ENCODE data around the gene PRPF8. TPM values are rescaled to one million over a fixed set of nuclear protein-coding genes. Genes with fewer than 3 reads are reported as not detected.

PRPF8 gene
- total RNA-seq (2022), result 398 and 430 TPM in 2 replicates
- percentile 90 among the genes with signal in this experiment for Bru-seq, nascent RNA
- percentile 96 among the genes with signal in this experiment for BruChase-seq, experiment 1, labeled RNA remaining after a 2-hour chase
- BruChase-seq, experiment 2, labeled RNA remaining after a 6-hour chase, result percentile 99 among the genes with signal in this experiment
- long read RNA-seq, full-length matches to known transcripts, result 34 of 121 reads
- long read RNA-seq, partial matches to known transcripts, result 73 of 121 reads
- long read RNA-seq, other reads (novel, unspliced or antisense), result 14 of 121 reads

DNA sequence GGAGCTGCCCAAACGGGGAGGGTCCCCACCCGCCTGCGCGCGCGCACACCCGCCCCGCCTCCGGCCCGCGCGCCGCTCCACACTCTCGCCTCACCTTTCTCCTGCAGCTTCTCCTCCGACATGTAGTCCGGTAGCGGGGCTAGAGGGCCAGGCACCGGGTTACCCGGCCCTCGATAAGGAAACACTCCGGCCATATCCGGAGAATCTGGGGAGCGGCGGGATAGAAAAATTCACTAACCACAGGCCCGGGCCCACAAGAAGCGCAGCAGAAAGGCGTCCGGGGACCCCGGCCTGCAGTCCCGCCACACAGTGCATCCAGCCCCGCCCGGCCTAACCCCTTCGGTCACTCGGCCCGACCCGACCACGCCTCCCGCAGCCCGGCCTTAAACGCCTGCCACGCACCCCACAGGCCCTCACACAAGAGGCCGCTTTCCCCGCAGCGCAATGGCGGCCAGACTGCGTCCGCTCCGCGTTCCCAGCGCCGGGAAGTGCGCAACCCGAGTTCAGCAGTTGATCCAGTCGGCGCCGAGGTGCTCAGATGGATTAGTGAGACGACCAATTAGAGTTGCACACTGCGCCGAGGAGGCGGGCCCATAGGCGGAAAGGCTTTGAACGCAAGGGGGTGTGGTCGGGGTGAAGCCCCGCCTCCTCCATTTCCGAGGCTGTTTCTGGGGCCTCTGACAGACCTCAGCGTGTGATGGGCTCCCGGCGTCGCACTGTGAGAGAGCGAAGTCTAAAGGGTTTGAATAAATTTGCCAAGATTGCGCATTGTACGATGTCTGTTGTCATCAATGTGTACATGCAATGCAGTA, at the start of gene PRPF8:
PRPF8 (minus strand) TSS at position 490 of the 812 bp plus-strand sequence; CDS start at position 194, 296 bp downstream.
- Histone ChIP-seq H3K4me3 (ENCODE audit: low read depth, low read length) (peak within 1 kb of the TSS; percentile 54), H3K4me1 (peaks cover 5% of the 10 kb centered on the region; the same call in 1 of the 2 replicates), H3K9me3 (no peaks in the 10 kb centered on the region), H3K36me3 (ENCODE audit: control insufficient read depth, insufficient read depth, low read length) (peaks cover 13% of the 10 kb centered on the region), H3K27me3 (replicated peaks; ENCODE audit: control insufficient read depth, insufficient read depth, low read length) (no peaks in the 10 kb centered on the region)
- CTCF ChIA-PET, result interaction anchor here (0.7 to 1.7 kb wide), 4 partner anchors 15 to 169 kb away, joined by 3 to 6 read pairs (median 4); no protein-coding TSS in a partner anchor
- peak; percentile 98 to 99 for DNase-seq
- TF ChIP-seq, protein P1, sequence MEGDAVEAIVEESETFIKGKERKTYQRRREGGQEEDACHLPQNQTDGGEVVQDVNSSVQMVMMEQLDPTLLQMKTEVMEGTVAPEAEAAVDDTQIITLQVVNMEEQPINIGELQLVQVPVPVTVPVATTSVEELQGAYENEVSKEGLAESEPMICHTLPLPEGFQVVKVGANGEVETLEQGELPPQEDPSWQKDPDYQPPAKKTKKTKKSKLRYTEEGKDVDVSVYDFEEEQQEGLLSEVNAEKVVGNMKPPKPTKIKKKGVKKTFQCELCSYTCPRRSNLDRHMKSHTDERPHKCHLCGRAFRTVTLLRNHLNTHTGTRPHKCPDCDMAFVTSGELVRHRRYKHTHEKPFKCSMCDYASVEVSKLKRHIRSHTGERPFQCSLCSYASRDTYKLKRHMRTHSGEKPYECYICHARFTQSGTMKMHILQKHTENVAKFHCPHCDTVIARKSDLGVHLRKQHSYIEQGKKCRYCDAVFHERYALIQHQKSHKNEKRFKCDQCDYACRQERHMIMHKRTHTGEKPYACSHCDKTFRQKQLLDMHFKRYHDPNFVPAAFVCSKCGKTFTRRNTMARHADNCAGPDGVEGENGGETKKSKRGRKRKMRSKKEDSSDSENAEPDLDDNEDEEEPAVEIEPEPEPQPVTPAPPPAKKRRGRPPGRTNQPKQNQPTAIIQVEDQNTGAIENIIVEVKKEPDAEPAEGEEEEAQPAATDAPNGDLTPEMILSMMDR (IDR thresholded peaks at IDR 0.05; ENCODE audit: insufficient read depth in 1 of 2, low read depth in 1 of 2, low read length in 1 of 2, severe bottlenecking in 1 of 2, unreplicated experiment in 1 of 2), result no peak
- TSS peak; percentile 82 for BruUV-seq (replicated peaks)
- Mint-ChIP-seq H3K27ac (ENCODE audit: unreplicated experiment) (peak within 1 kb of the TSS; percentile 95), H3K4me1 (ENCODE audit: low read depth, unreplicated experiment) (peaks cover 13% of the 10 kb centered on the region), H3K9me3 (ENCODE audit: unreplicated experiment) (no peaks in the 10 kb centered on the region), H3K27me3 (ENCODE audit: insufficient read depth, unreplicated experiment) (no peaks in the 10 kb centered on the region), H3K4me3 (ENCODE audit: unreplicated experiment) (peak within 1 kb of the TSS; percentile 91), H3K36me3 (ENCODE audit: insufficient read depth, unreplicated experiment) (peaks cover 57% of the 10 kb centered on the region)
- intact Hi-C loops (cut with micrococcal nuclease; ENCODE audit: unreplicated experiment), result loop anchor here (1.0 to 2.0 kb wide), 2 partner anchors 15 to 26 kb away; partner anchors contain the start of gene TLCD2
- POLR2A ChIA-PET, result interaction anchor here (0.6 to 2.2 kb wide), 7 partner anchors 13 to 417 kb away, joined by 3 to 30 read pairs (median 6); partner anchors contain the start of genes RILP and TLCD2

DNA sequence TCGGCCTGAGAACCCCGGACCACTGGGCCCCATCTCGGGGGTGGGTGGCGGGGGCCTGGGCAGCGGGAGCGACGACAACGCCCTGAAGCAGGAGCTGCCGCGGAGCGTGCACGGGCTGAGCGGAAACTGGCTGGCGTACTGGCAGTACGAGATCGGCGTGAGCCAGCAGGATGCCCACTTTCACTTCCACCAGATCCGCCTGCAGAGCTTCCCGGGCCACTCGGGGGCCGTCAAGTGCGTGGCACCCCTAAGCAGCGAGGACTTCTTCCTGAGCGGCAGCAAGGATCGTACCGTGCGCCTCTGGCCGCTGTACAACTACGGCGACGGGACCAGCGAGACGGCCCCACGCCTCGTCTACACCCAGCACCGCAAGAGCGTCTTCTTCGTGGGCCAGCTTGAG, 49.1 kb upstream of the PRPF8 start:
- Mint-ChIP-seq H3K4me3 (ENCODE audit: unreplicated experiment) (no peak overlapping the region), H3K27me3 (ENCODE audit: insufficient read depth, unreplicated experiment) (no peaks in the 10 kb centered on the region), H3K27ac (ENCODE audit: unreplicated experiment) (no peak overlapping the region), H3K9me3 (ENCODE audit: unreplicated experiment) (no peaks in the 10 kb centered on the region), H3K36me3 (ENCODE audit: insufficient read depth, unreplicated experiment) (peaks cover 24% of the 10 kb centered on the region), H3K4me1 (ENCODE audit: low read depth, unreplicated experiment) (peaks cover 14% of the 10 kb centered on the region)
- Histone ChIP-seq H3K4me3 (ENCODE audit: low read depth, low read length) (no peak overlapping the region), H3K9me3 (no peaks in the 10 kb centered on the region), H3K4me1 (peaks cover 23% of the 10 kb centered on the region), H3K36me3 (ENCODE audit: control insufficient read depth, insufficient read depth, low read length) (peaks cover 3% of the 10 kb centered on the region; the same call in 1 of the 2 replicates), H3K27me3 (replicated peaks; ENCODE audit: control insufficient read depth, insufficient read depth, low read length) (no peaks in the 10 kb centered on the region)
- CTCF ChIA-PET, result interaction anchor here (1.7 kb wide), 1 partner anchor 17 kb away, joined by 5 read pairs; no protein-coding TSS in a partner anchor
- POLR2A ChIA-PET, result interaction anchor here (0.6 kb wide), 1 partner anchor 42 kb away, joined by 3 read pairs; no protein-coding TSS in a partner anchor
- BruUV-seq (replicated peaks), result no TSS peak
- intact Hi-C loops (cut with micrococcal nuclease; ENCODE audit: unreplicated experiment), result no loop called here
- DNase-seq, result no peak
- TF ChIP-seq, protein P1 (IDR thresholded peaks at IDR 0.05; ENCODE audit: insufficient read depth in 1 of 2, low read depth in 1 of 2, low read length in 1 of 2, severe bottlenecking in 1 of 2, unreplicated experiment in 1 of 2), result no peak

DNA sequence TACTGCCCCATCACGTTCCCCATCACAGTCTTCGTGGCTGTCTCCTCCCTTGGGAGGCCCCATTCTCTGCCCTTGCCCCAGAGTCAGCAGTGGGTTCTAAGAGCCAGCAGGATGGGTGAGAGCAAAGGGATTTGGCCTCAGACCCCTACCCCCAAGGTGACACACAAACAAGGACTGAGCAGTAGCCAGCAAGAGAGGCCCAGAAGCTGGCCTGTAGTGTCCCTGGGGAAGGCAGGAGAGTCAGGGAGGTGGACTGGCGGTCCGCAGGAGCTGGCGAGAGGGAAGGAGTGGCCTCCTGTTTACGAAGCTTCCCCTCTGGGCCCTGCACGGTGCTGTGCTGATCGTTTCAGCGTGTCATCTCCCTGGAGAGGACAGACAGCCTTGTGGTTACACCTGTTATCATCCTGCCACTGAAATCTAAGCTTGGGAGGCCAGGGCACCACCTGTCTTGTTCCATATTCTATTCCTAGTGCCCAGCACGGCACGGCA, 48.2 kb upstream of the PRPF8 start:
- intact Hi-C loops (cut with micrococcal nuclease; ENCODE audit: unreplicated experiment), result no loop called here
- no peak overlapping the region for H3K27ac Mint-ChIP-seq (ENCODE audit: unreplicated experiment)
- Histone ChIP-seq H3K9me3 (no peaks in the 10 kb centered on the region), H3K36me3 (ENCODE audit: control insufficient read depth, insufficient read depth, low read length) (peaks cover 2% of the 10 kb centered on the region; the same call in 1 of the 2 replicates), H3K4me1 (peaks cover 23% of the 10 kb centered on the region), H3K4me3 (ENCODE audit: low read depth, low read length) (no peak overlapping the region), H3K27me3 (replicated peaks; ENCODE audit: control insufficient read depth, insufficient read depth, low read length) (no peaks in the 10 kb centered on the region)
- H3K9me3 Mint-ChIP-seq (ENCODE audit: unreplicated experiment), result no peaks in the 10 kb centered on the region
- no peaks in the 10 kb centered on the region for H3K27me3 Mint-ChIP-seq (ENCODE audit: insufficient read depth, unreplicated experiment)
- TF ChIP-seq, protein P1 (IDR thresholded peaks at IDR 0.05; ENCODE audit: insufficient read depth in 1 of 2, low read depth in 1 of 2, low read length in 1 of 2, severe bottlenecking in 1 of 2, unreplicated experiment in 1 of 2), result no peak
- peaks cover 14% of the 10 kb centered on the region for H3K4me1 Mint-ChIP-seq (ENCODE audit: low read depth, unreplicated experiment)
- H3K4me3 Mint-ChIP-seq (ENCODE audit: unreplicated experiment), result no peak overlapping the region
- no TSS peak for BruUV-seq (replicated peaks)
- CTCF ChIA-PET, result interaction anchor here (1.7 kb wide), 1 partner anchor 16 kb away, joined by 5 read pairs; no protein-coding TSS in a partner anchor
- POLR2A ChIA-PET, result interaction anchor here (1.0 kb wide), 1 partner anchor 16 kb away, joined by 4 read pairs; no protein-coding TSS in a partner anchor
- no peak for DNase-seq
- H3K36me3 Mint-ChIP-seq (ENCODE audit: insufficient read depth, unreplicated experiment), result peaks cover 24% of the 10 kb centered on the region
